MM.1S (cell line): ENCODE data around the gene TBC1D7.

Experiments
- DNase-seq: peaks from one replicate; pipeline ENCODE4 v3.0.0-alpha.2; 2015
- H2AFZ ChIP-seq: fragments of 300-600 bp; sonication (generic); 2 replicates; pipeline ENCODE4 v1.6.0; 2016; ENCODE audit warnings: antibody characterized with exemption, low read length
- H3F3A ChIP-seq: fragments of 300-600 bp; sonication (generic); 2 replicates; pipeline ENCODE4 v1.6.1; 2016; ENCODE audit warnings: mild to moderate bottlenecking, antibody characterized with exemption, low read length, moderate library complexity, mixed read lengths; ENCODE audit not compliant: insufficient read depth
- H3K27ac ChIP-seq: fragments of 300-600 bp; sonication (generic); 2 replicates; pipeline ENCODE4 v1.5.1; 2016; ENCODE audit warnings: mild to moderate bottlenecking, low read length
- H3K27me3 ChIP-seq: fragments of 300-600 bp; sonication (generic); replicated peaks from 2 replicates; pipeline ENCODE4 v1.6.0; 2016; ENCODE audit warnings: low read length; ENCODE audit not compliant: insufficient read depth
- H3K36me3 ChIP-seq: fragments of 300-600 bp; sonication (generic); replicated peaks from 2 replicates; pipeline ENCODE4 v1.6.1; 2016; ENCODE audit warnings: mild to moderate bottlenecking, low read length, mixed read lengths; ENCODE audit not compliant: insufficient read depth
- H3K4me1 ChIP-seq: fragments of 300-600 bp; sonication (generic); 2 replicates; pipeline ENCODE4 v1.6.1; 2016; ENCODE audit warnings: low read length, mixed read lengths
- H3K4me2 ChIP-seq: fragments of 300-600 bp; sonication (generic); 2 replicates; pipeline ENCODE4 v1.6.0; 2016; ENCODE audit warnings: low read depth, low read length
- H3K4me3 ChIP-seq: fragments of 300-600 bp; sonication (generic); 2 replicates; pipeline ENCODE4 v1.5.1; 2016; ENCODE audit warnings: low read length, mixed read lengths
- H3K79me2 ChIP-seq: fragments of 300-600 bp; sonication (generic); 2 replicates; pipeline ENCODE4 v1.6.1; 2016; ENCODE audit warnings: mixed run types, low read length, mixed read lengths
- H3K9ac ChIP-seq: fragments of 300-600 bp; sonication (generic); 2 replicates; pipeline ENCODE4 v1.6.1; 2016; ENCODE audit warnings: low read length, mixed read lengths
- H3K9me2 ChIP-seq: fragments of 300-600 bp; sonication (generic); replicated peaks from 2 replicates; pipeline ENCODE4 v1.6.1; 2016; ENCODE audit warnings: mild to moderate bottlenecking, low read length, mixed read lengths; ENCODE audit not compliant: insufficient read depth
- H3K9me3 ChIP-seq: fragments of 300-600 bp; sonication (generic); replicated peaks from 2 replicates; pipeline ENCODE4 v1.6.1; 2016; ENCODE audit warnings: mild to moderate bottlenecking, low read length, mixed read lengths; ENCODE audit not compliant: insufficient read depth
- H4K20me1 ChIP-seq: fragments of 300-600 bp; sonication (generic); 2 replicates; pipeline ENCODE4 v1.6.1; 2016; ENCODE audit warnings: mild to moderate bottlenecking, low read length, moderate library complexity, mixed read lengths; ENCODE audit not compliant: insufficient read depth
- EZH2 ChIP-seq: fragments of 300-600 bp; sonication (generic); optimal IDR thresholded peaks from 2 replicates; pipeline ENCODE3; 2017; ENCODE audit warnings: low read depth, mild to moderate bottlenecking, antibody characterized with exemption, low read length, mixed read lengths
- EZH2phosphoT487 ChIP-seq: fragments of 300-600 bp; sonication (generic); IDR thresholded peaks from 2 replicates; pipeline ENCODE4 v1.6.1; 2018; ENCODE audit warnings: antibody characterized with exemption, low read length
- TF ChIP-seq, protein P1 (sequence below): fragments of 300-600 bp; sonication (generic); IDR thresholded peaks from 2 replicates; pipeline ENCODE4 v1.5.1; 2016; ENCODE audit warnings: antibody characterized with exemption, low read length, mixed read lengths

The TBC1D7 gene

DNA sequence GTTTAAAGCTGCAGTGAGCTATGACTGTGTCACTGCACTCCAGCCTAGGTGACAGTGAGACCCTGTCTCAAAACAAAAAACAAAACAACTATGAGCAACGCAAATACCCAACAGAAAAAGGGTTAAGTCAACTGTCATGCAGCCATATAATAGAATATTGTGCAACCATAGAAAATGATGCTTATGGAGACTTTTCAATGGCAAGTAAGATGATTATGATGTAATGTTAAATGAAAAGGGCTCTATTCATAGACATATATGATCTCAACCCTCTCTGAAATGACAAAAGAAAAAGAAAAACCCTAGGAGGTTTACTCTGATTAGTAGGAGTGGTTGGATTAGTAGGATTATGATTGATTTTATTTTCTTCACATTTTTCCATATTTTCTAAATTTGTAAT lies 41.3 kb upstream of the TBC1D7 start:
- H3K4me3 ChIP-seq: no peak overlapping the region
- no peak overlapping the region for H3K27ac ChIP-seq
- no peak for DNase-seq
- peaks cover 12% of the 10 kb centered on the region for H3K4me1 ChIP-seq
- H3K9me2 ChIP-seq: no peaks in the 10 kb centered on the region
- TF ChIP-seq EZH2phosphoT487 (no peak), EZH2 (no peak)
- TF ChIP-seq, protein P1, sequence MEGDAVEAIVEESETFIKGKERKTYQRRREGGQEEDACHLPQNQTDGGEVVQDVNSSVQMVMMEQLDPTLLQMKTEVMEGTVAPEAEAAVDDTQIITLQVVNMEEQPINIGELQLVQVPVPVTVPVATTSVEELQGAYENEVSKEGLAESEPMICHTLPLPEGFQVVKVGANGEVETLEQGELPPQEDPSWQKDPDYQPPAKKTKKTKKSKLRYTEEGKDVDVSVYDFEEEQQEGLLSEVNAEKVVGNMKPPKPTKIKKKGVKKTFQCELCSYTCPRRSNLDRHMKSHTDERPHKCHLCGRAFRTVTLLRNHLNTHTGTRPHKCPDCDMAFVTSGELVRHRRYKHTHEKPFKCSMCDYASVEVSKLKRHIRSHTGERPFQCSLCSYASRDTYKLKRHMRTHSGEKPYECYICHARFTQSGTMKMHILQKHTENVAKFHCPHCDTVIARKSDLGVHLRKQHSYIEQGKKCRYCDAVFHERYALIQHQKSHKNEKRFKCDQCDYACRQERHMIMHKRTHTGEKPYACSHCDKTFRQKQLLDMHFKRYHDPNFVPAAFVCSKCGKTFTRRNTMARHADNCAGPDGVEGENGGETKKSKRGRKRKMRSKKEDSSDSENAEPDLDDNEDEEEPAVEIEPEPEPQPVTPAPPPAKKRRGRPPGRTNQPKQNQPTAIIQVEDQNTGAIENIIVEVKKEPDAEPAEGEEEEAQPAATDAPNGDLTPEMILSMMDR: no peak
- H3K4me2 ChIP-seq: no peak overlapping the region
- no peaks in the 10 kb centered on the region for H3K79me2 ChIP-seq
- H3K36me3 ChIP-seq: no peaks in the 10 kb centered on the region
- H2AFZ ChIP-seq: no peak overlapping the region
- H3K9ac ChIP-seq: no peak overlapping the region
- no peaks in the 10 kb centered on the region for H3F3A ChIP-seq
- no peaks in the 10 kb centered on the region for H3K27me3 ChIP-seq
- H4K20me1 ChIP-seq: no peaks in the 10 kb centered on the region
- H3K9me3 ChIP-seq: no peaks in the 10 kb centered on the region

DNA sequence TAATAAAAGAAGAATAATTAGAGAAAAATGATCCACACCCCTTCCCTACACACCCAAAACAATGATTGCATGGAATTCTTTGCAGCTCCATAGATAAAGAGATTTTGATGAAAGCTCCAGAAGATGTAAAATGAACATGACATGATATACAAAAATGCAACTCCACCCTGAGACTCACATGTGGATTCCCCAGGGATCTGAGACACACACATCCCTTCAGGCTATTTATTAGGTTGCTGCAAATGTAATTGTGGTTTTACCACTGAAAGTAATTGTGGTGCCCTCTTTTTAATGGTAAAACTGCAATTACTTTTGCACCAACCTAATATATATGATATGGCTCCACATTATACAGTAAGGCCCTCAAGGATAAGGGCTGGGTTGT lies 40.4 kb upstream of the TBC1D7 start:
- Histone ChIP-seq H3K9ac (no peak overlapping the region), H3K9me3 (no peaks in the 10 kb centered on the region), H3K36me3 (no peaks in the 10 kb centered on the region), H3K4me1 (peaks cover 9% of the 10 kb centered on the region), H3K27ac (no peak overlapping the region), H3K27me3 (no peaks in the 10 kb centered on the region), H3F3A (no peaks in the 10 kb centered on the region), H3K79me2 (no peaks in the 10 kb centered on the region), H3K9me2 (no peaks in the 10 kb centered on the region), H2AFZ (no peak overlapping the region), H3K4me3 (no peak overlapping the region), H3K4me2 (no peak overlapping the region), H4K20me1 (no peaks in the 10 kb centered on the region)
- DNase-seq: no peak
- TF ChIP-seq EZH2phosphoT487: no peak

DNA sequence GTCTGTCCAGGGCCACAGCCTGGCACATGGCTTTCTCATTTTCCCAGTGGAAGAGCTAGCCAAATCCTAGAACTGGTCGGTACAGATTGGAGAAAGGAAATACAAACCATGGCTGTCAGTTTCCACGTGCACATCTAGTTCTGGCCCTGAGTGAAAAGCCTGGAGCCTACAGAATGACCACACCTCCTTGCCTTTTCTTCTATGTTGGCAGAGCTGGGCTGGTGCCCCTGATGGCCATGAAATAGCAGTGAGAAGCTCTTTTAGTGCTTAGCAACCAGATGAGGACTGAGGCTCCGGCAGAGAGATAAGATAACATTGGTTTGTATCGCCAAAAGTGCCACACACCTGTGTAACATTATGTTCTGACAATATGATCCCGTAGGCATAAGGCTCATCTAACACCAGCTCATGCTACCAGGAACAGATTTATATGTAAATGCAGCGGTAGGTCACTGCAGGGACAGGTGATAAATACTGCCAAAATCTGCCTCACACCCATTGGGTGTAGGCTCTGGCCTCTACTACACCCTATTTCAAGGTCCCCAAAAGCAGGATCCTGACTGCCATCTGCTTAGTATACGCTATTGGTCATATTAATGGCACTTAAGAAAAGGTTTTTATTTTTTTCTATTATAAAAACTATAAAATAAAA lies 39.9 kb upstream of the TBC1D7 start:
- H3F3A ChIP-seq: no peaks in the 10 kb centered on the region
- no peaks in the 10 kb centered on the region for H3K9me3 ChIP-seq
- no peak overlapping the region for H3K4me2 ChIP-seq
- no peak for DNase-seq
- no peak overlapping the region for H3K9ac ChIP-seq
- H3K9me2 ChIP-seq: no peaks in the 10 kb centered on the region
- no peaks in the 10 kb centered on the region for H3K79me2 ChIP-seq
- H3K27ac ChIP-seq: no peak overlapping the region
- no peaks in the 10 kb centered on the region for H3K27me3 ChIP-seq
- TF ChIP-seq, protein P1: no peak
- TF ChIP-seq EZH2: no peak
- TF ChIP-seq EZH2phosphoT487: no peak
- H4K20me1 ChIP-seq: no peaks in the 10 kb centered on the region
- no peaks in the 10 kb centered on the region for H3K36me3 ChIP-seq
- no peak overlapping the region for H3K4me3 ChIP-seq
- H2AFZ ChIP-seq: no peak overlapping the region
- peaks cover 4% of the 10 kb centered on the region for H3K4me1 ChIP-seq

DNA sequence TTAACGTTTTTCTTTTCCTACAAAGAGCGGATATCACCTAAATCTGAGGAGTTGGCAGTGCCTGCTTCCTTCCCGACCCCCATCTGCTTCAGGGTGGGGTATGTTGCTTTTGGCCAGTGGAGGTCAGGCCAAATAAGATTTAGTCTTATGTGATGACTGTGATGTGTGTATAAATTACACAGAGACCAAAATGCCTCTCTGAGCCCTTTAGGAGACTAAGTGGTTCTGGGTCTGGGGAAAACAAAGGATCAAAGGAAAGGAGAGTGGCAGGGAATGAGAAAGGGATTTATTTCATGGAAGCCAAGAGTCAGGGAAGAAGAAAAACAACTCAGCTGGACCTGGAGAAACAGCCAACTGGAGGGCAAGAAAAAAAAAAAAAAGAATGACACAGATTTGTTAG lies 39.1 kb upstream of the TBC1D7 start:
- Histone ChIP-seq H3K9ac (no peak overlapping the region), H3K9me3 (no peaks in the 10 kb centered on the region), H3K4me2 (no peak overlapping the region), H4K20me1 (no peaks in the 10 kb centered on the region), H3K79me2 (no peaks in the 10 kb centered on the region), H3K27me3 (no peaks in the 10 kb centered on the region), H3K9me2 (no peaks in the 10 kb centered on the region), H3K36me3 (no peaks in the 10 kb centered on the region), H3F3A (no peaks in the 10 kb centered on the region), H3K27ac (no peak overlapping the region), H3K4me1 (no peaks in the 10 kb centered on the region), H2AFZ (no peak overlapping the region), H3K4me3 (no peak overlapping the region)
- no peak for DNase-seq
- no peak for TF ChIP-seq EZH2phosphoT487
- no peak for TF ChIP-seq EZH2
- TF ChIP-seq, protein P1: no peak
